H1 (cell line): ENCODE data around the gene CC2D2A. TPM values are rescaled to one million over a fixed set of nuclear protein-coding genes. Genes with fewer than 3 reads are reported as not detected.

Source experiments
- CTCF ChIA-PET: fragments of 300-600 bp; sonication (Branson Sonifier 250); formaldehyde crosslinking; loops from one replicate; lab custom pipeline; 2021; ENCODE audit not compliant: partially characterized antibody; lab: Charles Lee
- POLR2A ChIA-PET: fragments of 300-600 bp; sonication (Branson Sonifier 250); formaldehyde crosslinking; loops from one replicate; lab custom pipeline; 2021; ENCODE audit warnings: inconsistent platforms; ENCODE audit not compliant: partially characterized antibody; lab: Charles Lee
- DNase-seq, 2 experiments: peaks; one replicate each; pipeline versions ENCODE4 v3.0.0 to v3.0.0-alpha.2; 2010 to 2022; ENCODE audit warnings: low spot score in 2 of 2, low read depth in 1 of 2, mixed read lengths in 1 of 2
- FAIRE-seq: peaks from 2 replicates; lab custom pipeline; 2011; peaks lifted over from hg19 to GRCh38; lab: Jason Lieb, UNC
- H2AFZ ChIP-seq: 2 replicates; pipeline ENCODE4 v1.8.1; 2012; ENCODE audit warnings: low read length, inconsistent platforms
- H2AK5ac ChIP-seq: 2 replicates; pipeline ENCODE4 v1.6.1; 2013; ENCODE audit warnings: low read depth, low read length
- H2BK120ac ChIP-seq: replicated peaks from 2 replicates; pipeline ENCODE3; 2013; ENCODE audit warnings: low read depth, low read length, inconsistent platforms
- H2BK12ac ChIP-seq: 2 replicates; pipeline ENCODE4 v1.6.1; 2013; ENCODE audit warnings: low read depth, low read length
- H2BK15ac ChIP-seq: 2 replicates; pipeline ENCODE4 v1.6.1; 2013; ENCODE audit warnings: low read length
- H2BK20ac ChIP-seq: 2 replicates; pipeline ENCODE4 v1.6.1; 2013; ENCODE audit warnings: low read length
- H2BK5ac ChIP-seq: 2 replicates; pipeline ENCODE4 v1.6.1; 2013; ENCODE audit warnings: low read depth, low read length
- H3K14ac ChIP-seq: 2 replicates; pipeline ENCODE4 v1.6.1; 2013; ENCODE audit warnings: inconsistent platforms; ENCODE audit not compliant: insufficient read length
- H3K18ac ChIP-seq: 2 replicates; pipeline ENCODE4 v1.6.1; 2013; ENCODE audit warnings: low read length; ENCODE audit errors: extremely low read depth
- H3K23ac ChIP-seq: 2 replicates; pipeline ENCODE4 v1.6.1; 2013; ENCODE audit warnings: inconsistent platforms; ENCODE audit not compliant: insufficient read length
- H3K23me2 ChIP-seq: 2 replicates; pipeline ENCODE4 v1.6.1; 2013; ENCODE audit warnings: low read depth, low read length
- H3K27ac ChIP-seq: 2 replicates; pipeline ENCODE4 v1.6.1; 2011; ENCODE audit warnings: low read depth, low read length, inconsistent platforms
- H3K27me3 ChIP-seq, 4 experiments: replicated peaks in 1 of 4; 1 replicate in 1 of 4; 2 replicates in 3 of 4; pipeline versions ENCODE4 v1.6.1 to v1.8.1; 2011 to 2013; ENCODE audit warnings: low read length in 3 of 4, mild to moderate bottlenecking in 3 of 4, inconsistent platforms in 2 of 4, mixed read lengths in 2 of 4, moderate library complexity in 1 of 4; ENCODE audit not compliant: control insufficient read depth in 3 of 4, insufficient read depth in 3 of 4; ENCODE audit errors: extremely low read depth in 1 of 4
- H3K36me3 ChIP-seq, 4 experiments: 2 replicates each; pipeline versions ENCODE4 v1.6.1 to v1.8.1; 2011 to 2013; ENCODE audit warnings: mild to moderate bottlenecking in 4 of 4, low read length in 3 of 4, moderate library complexity in 2 of 4, control low read depth in 1 of 4, inconsistent platforms in 1 of 4; ENCODE audit not compliant: insufficient read depth in 4 of 4, control insufficient read depth in 2 of 4
- H3K4ac ChIP-seq: replicated peaks from 2 replicates; pipeline ENCODE3; 2013; ENCODE audit warnings: low read length, low read depth, mixed read lengths, inconsistent platforms; ENCODE audit not compliant: insufficient read length
- H3K4me1 ChIP-seq, 4 experiments: replicated peaks in 1 of 4; 1 replicate in 1 of 4; 2 replicates in 3 of 4; pipeline versions ENCODE4 v1.6.1 to v1.8.1; 2011 to 2013; ENCODE audit warnings: low read length in 3 of 4, inconsistent platforms in 2 of 4, mixed read lengths in 1 of 4; ENCODE audit not compliant: insufficient read depth in 4 of 4, control insufficient read depth in 3 of 4
- H3K4me2 ChIP-seq, 2 experiments: 2 replicates each; pipeline versions ENCODE4 v1.6.1 to v1.8.1; 2011 to 2013; ENCODE audit warnings: low read depth in 2 of 2, low read length in 2 of 2, control low read depth in 1 of 2, inconsistent platforms in 1 of 2, mild to moderate bottlenecking in 1 of 2; ENCODE audit not compliant: insufficient read depth in 1 of 2
- H3K4me3 ChIP-seq, 4 experiments: fragments of 200-600, 300-600 bp in 1 of 4; sonication (generic), shearing (Covaris generic), sonication (Bioruptor Twin) in 1 of 4; 2 replicates each; pipeline versions ENCODE4 v1.5.1 to v1.8.1; 2011 to 2016; ENCODE audit warnings: low read length in 4 of 4, low read depth in 3 of 4, control low read depth in 2 of 4, inconsistent platforms in 2 of 4, mild to moderate bottlenecking in 2 of 4, mixed read lengths in 1 of 4, moderate library complexity in 1 of 4; ENCODE audit not compliant: insufficient read depth in 2 of 4; ENCODE audit errors: extremely low read depth in 1 of 4
- H3K56ac ChIP-seq: replicated peaks from 2 replicates; pipeline ENCODE3; 2013; ENCODE audit warnings: low read depth, mild to moderate bottlenecking, mixed read lengths, low read length, inconsistent platforms; ENCODE audit not compliant: insufficient read length
- H3K79me1 ChIP-seq: 2 replicates; pipeline ENCODE4 v1.6.1; 2013; ENCODE audit warnings: low read depth, low read length, control low read depth
- H3K79me2 ChIP-seq, 2 experiments: 2 replicates each; pipeline versions ENCODE4 v1.6.1 to v1.8.1; 2012 to 2013; ENCODE audit warnings: low read length in 2 of 2, mild to moderate bottlenecking in 2 of 2, inconsistent platforms in 1 of 2; ENCODE audit not compliant: insufficient read depth in 2 of 2, control insufficient read depth in 1 of 2
- H3K9ac ChIP-seq, 4 experiments: replicated peaks in 1 of 4; 1 replicate in 1 of 4; 2 replicates in 3 of 4; pipeline versions ENCODE4 v1.6.1 to v1.8.1; 2011 to 2013; ENCODE audit warnings: low read depth in 3 of 4, low read length in 3 of 4, control low read depth in 2 of 4, mild to moderate bottlenecking in 2 of 4, moderate library complexity in 2 of 4, inconsistent platforms in 1 of 4; ENCODE audit errors: extremely low read depth in 1 of 4
- H3K9me3 ChIP-seq, 2 experiments: 2 replicates each; pipeline versions ENCODE4 v1.6.1 to v1.8.1; 2012 to 2013; ENCODE audit warnings: mild to moderate bottlenecking in 2 of 2, moderate library complexity in 2 of 2, control low read depth in 1 of 2, inconsistent platforms in 1 of 2, low read depth in 1 of 2, low read length in 1 of 2, mixed read lengths in 1 of 2; ENCODE audit not compliant: insufficient read depth in 2 of 2
- H4K20me1 ChIP-seq, 2 experiments: replicated peaks in 1 of 2; 2 replicates each; pipeline versions ENCODE3 to v1.8.1; 2011 to 2013; ENCODE audit warnings: inconsistent platforms in 2 of 2, low read length in 2 of 2, mild to moderate bottlenecking in 1 of 2; ENCODE audit not compliant: insufficient read depth in 2 of 2, control insufficient read depth in 1 of 2
- H4K5ac ChIP-seq: 2 replicates; pipeline ENCODE4 v1.6.1; 2013; ENCODE audit warnings: low read length, low read depth, mixed read lengths, inconsistent platforms; ENCODE audit not compliant: insufficient read length
- H4K8ac ChIP-seq: 2 replicates; pipeline ENCODE4 v1.8.0; 2013; ENCODE audit warnings: mild to moderate bottlenecking, moderate library complexity, low read length, inconsistent platforms; ENCODE audit not compliant: insufficient read depth; ENCODE audit errors: extremely low read depth
- H4K91ac ChIP-seq: replicated peaks from 2 replicates; pipeline ENCODE3; 2013; ENCODE audit warnings: low read length, mixed read lengths, inconsistent platforms; ENCODE audit not compliant: insufficient read length
- EZH2 ChIP-seq: fragments of 200-600 bp; sonication (generic); IDR thresholded peaks from 2 replicates; pipeline ENCODE4 v1.7.1; 2012; ENCODE audit warnings: low read depth, mild to moderate bottlenecking, moderate library complexity, low read length, inconsistent platforms; ENCODE audit not compliant: severe bottlenecking
- NRF1 ChIP-seq: IDR thresholded peaks from 2 replicates; pipeline ENCODE4 v1.6.1; 2011; ENCODE audit warnings: mild to moderate bottlenecking, low read depth, low read length, improper control_type of control experiment
- TAF1 ChIP-seq: IDR thresholded peaks from 2 replicates; pipeline ENCODE4 v1.6.1; 2011; ENCODE audit warnings: mild to moderate bottlenecking, low read depth, low read length
- ZNF274 ChIP-seq: IDR thresholded peaks from 2 replicates; pipeline ENCODE4 v1.7.0; 2012; ENCODE audit warnings: low read length, borderline replicate concordance; ENCODE audit errors: extremely low read depth
- WGBS, 2 experiments: shearing (Covaris generic) in 1 of 2; methylation state at CpG; one replicate each; pipeline versions ENCODE4 v1.1.6 to v1.1.7; 2013 to 2015; ENCODE audit warnings: low lambda C conversion rate in 2 of 2, mixed read lengths in 2 of 2, inconsistent platforms in 1 of 2, low coverage in 1 of 2, missing lambda C conversion rate in 1 of 2; ENCODE audit not compliant: insufficient replicate concordance in 2 of 2, insufficient coverage in 1 of 2, insufficient read length in 1 of 2; ENCODE audit errors: extremely low coverage in 1 of 2, missing lambda C conversion rate in 1 of 2; 5-methylcytosine and 5-hydroxymethylcytosine counted together
- polyA plus RNA-seq, 7 experiments: library from polyadenylated mRNA; depleted of rRNA in 3 of 7; stranded (reverse) in 5 of 7; unstranded in 2 of 7; fragments of >200 nt in 5 of 7; fragments of 200-250 nt in 2 of 7; gene quantifications; 1 replicate in 5 of 7; 2 replicates in 1 of 7; 4 replicates in 1 of 7; pipeline versions ENCODE4 v1.2.1 to v1.2.3, GENCODE V29; 2011 to 2013; ENCODE audit warnings: missing spikeins in 2 of 7, mixed read lengths in 2 of 7
- total RNA-seq: library from RNA; stranded (reverse); fragmentation: NEBNext Ultra II Directional; extraction: Animal tissue kit (Norgen Biotek cat#: 25700); gene quantifications from 2 replicates; pipeline ENCODE4 v1.2.1, GENCODE V29; 2021
- TF ChIP-seq, protein P1 (sequence below): IDR thresholded peaks from 2 replicates; pipeline ENCODE4 v1.6.1; 2011; ENCODE audit warnings: low read length, improper control_type of control experiment

The CC2D2A gene
- total and polyA plus RNA-seq, 2 of the 8 experiments (the other 6 are each of a cell fraction or from before 2014, with no cell fraction given) = 11.0 to 12.2 TPM

- POLR2A ChIA-PET = no interaction called here
- no peak for TF ChIP-seq TAF1
- no peak for TF ChIP-seq EZH2
- TF ChIP-seq, protein P1, sequence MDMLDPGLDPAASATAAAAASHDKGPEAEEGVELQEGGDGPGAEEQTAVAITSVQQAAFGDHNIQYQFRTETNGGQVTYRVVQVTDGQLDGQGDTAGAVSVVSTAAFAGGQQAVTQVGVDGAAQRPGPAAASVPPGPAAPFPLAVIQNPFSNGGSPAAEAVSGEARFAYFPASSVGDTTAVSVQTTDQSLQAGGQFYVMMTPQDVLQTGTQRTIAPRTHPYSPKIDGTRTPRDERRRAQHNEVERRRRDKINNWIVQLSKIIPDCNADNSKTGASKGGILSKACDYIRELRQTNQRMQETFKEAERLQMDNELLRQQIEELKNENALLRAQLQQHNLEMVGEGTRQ = no peak
- TF ChIP-seq NRF1 = no peak
- no peak for TF ChIP-seq ZNF274
These were observed 18.4 kb upstream of the CC2D2A start for GRCh38 chr4:15451181-15451865.

More at GRCh38 chr4:15451181-15451865, 18.4 kb upstream of the CC2D2A start:
- Histone ChIP-seq H2BK20ac (no peak overlapping the region), H3K14ac (no peak overlapping the region), H3K4ac (no peak overlapping the region), H3K4me3 (no peak overlapping the region), H3K79me1 (no peaks in the 10 kb centered on the region), H3K23me2 (no peaks in the 10 kb centered on the region), H2AFZ (no peak overlapping the region), H4K20me1 (no peaks in the 10 kb centered on the region), H3K79me2 (no peaks in the 10 kb centered on the region), H3K23ac (no peak overlapping the region), H3K27ac (no peak overlapping the region), H2BK120ac (no peak overlapping the region), H4K5ac (no peak overlapping the region), H2BK5ac (no peak overlapping the region), H2AK5ac (no peak overlapping the region), H3K4me2 (no peak overlapping the region), H4K8ac (no peak overlapping the region), H3K27me3 (no peaks in the 10 kb centered on the region), H3K56ac (no peak overlapping the region), H4K91ac (no peak overlapping the region), H3K9me3 (no peaks in the 10 kb centered on the region), H2BK12ac (no peak overlapping the region), H3K36me3 (no peaks in the 10 kb centered on the region; a peak in 1 of 8 replicates), H3K18ac (no peak overlapping the region), H3K4me1 (no peaks in the 10 kb centered on the region), H2BK15ac (no peak overlapping the region), H3K9ac (no peak overlapping the region)
- 92% methylated on average over 1 of the region's 1 CpG; no CpG with 5 or more reads in 1 of the 2 experiments for WGBS, 2 experiments
- CTCF ChIA-PET = interaction anchor here (0.6 to 2.7 kb wide), 3 partner anchors 55 to 213 kb away, joined by 4 to 10 read pairs (median 8); no protein-coding TSS in a partner anchor
- no peak for FAIRE-seq
- no peak for DNase-seq
